NOMO-1 (cell line): ENCODE results near the gene CORO1A.
"Not testable (repeated sequence)": the region's sequence is repeated elsewhere in the genome, so short reads cannot be mapped to it uniquely, and the experiment has no call there.

Source experiments
- DNase-seq, 2 experiments: peaks; one replicate each; lab custom pipeline; 2025; ENCODE audit not compliant: unreplicated experiment in 2 of 2; lab: John Stamatoyannopoulos, UW

CORO1A gene

DNA sequence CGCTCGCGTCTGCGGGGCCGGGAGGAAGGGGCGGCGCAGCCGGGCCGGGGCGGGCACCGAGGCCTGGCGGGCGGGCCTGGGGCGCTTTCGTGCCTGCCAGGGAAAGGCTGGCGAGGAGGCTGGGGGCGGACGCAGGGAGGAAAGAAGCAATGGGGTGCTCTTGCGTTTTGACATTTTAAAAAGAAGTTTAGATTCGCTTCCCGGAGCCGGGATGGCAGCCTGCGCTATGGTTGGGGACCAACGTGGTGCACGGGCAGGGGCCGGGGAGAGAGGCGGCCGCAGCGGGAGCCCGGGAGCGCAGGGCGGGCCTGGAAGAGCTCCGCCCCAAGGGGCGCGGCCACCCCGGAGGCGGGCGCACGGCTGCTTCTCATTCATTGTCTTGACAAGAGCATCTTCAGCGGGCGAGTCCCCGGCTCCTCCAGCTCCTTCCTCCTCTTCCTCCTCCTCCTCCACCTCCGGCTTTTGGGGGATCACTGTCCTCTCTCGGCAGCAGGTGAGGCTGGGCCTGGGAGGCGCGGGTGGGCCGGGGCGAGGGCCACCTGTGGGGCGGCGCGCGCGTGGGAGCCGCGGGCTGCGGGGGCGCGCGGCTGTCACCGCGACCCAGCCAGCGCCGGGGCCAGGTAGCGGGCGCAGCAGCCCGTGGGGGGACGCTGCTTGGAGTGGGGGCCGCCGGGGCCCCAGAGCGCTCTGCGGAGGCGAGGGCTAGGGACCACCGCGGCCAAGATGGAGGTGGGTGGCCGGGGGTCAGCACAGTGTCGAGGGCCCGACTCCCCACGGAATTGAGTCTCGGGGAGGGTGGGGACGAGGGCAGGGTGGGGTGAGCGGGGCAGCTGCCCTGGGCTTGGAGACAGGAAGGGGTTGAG is at the start of gene CORO1A:
Gene CORO1A (plus strand): TSS at position 370 of the 863 bp plus-strand sequence. CDS start 1,608 bp downstream, outside the sequence.
- DNase-seq: peak; percentile 78

DNA sequence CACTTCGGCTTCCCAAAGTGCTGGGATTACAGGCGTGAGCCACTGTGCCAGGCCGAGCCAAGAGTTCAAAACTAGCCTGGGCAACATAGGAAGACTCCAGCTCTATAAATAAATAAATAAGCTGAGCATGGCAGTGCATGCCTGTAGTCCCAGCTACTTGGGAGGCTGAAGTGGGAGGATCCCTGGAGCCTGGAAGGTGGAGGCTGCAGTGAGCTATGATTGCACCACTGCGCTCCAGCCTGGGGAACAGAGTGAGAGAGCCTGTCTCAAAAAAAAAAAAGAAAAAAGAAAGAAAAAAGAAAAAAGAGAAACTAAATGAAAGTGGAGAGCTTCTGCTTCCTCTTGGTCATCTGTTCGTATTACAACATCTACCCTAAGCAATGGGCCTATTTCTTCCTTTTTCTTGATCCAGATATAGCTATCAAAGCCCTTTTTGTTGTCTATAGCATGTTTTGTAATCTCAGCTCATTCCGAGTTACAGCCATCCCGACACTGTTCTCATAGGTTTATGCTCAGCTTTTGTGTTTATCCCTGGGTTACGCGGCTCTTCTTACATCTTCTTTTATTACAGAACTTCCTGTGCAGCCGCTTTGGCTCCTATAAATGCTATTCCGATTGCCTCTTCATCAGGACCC is 46.3 kb upstream of the CORO1A start:
- DNase-seq: peak; percentile 65 to 92

DNA sequence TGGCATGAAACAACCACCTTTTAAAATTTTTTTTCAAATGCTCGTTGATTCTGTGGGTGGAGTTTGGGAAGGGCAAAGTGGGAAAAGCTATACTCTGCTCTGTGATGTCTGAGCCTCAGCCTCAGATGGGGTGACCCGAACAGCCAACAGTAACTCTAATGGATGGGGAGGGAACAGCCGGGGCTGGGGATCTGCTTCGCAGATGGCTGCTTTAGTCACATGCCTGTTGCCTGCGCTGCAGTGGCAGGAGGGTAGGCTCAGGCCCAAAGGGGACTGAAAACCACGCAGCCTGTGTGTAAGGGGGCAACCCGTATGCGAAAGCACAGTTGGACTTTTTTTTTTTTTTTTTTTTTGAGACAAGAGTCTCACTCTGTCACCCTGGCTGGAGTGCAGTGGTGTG is 45.5 kb upstream of the CORO1A start:
- DNase-seq: no peak

DNA sequence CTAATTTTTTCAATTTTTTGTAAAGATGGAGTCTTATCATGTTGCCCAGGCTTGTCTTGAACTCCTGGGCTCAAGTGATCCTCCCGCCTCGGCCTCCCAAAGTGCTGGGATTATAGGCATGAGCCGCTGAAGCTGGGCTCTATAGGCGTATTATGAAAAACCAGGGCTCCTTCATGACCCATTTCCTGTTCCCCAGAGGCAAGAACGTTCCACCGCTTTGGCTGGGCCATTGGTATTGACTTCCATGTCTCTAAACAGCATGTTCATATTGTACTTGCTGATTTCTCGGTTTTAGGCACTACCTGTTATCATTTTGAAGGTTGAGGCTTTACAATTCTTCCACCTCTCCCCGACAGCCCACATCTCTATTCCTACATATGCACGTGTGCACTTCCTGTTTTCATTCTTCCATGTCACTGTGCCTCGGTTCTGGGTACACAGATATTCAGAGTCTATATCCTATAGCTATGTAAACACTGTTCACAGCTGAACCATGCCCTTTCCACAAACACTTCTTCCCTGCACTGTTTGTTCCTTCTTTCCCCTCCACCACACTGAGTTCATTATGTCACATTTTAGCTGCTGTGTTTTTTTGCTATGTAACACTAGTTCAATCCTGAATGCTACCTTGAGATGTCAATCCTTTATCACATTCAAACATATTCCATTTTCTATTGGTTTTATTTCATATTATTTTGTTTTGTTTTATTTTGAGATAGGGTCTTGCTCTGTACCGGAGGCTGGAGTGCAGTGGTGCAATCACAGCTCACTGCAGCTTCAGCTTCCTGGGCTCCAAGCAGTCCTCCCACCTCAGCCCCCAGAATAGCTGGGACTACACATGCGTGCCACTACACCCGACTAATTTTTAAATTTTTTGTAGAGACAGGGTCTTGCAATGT is 43.6 kb upstream of the CORO1A start:
- no peak for DNase-seq

DNA sequence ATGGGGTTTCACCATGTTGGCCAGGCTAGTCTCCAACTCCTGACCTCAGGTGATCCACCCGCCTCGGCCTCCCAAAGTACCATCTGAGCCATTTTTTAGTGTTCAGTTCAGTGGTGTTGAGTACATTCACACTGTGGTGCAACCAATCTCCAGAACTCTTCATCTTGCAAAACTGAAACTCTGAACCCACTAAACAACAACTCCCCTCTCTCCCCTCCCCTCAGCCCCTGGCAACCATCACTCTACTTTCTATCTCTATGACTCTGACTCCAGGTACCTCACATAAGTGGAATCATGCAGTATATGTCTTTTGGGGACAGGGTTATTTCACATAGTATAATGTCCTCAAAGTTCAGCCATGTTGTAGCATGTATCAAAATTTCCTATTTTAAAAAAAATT is 41.7 kb upstream of the CORO1A start:
- DNase-seq: no peak

DNA sequence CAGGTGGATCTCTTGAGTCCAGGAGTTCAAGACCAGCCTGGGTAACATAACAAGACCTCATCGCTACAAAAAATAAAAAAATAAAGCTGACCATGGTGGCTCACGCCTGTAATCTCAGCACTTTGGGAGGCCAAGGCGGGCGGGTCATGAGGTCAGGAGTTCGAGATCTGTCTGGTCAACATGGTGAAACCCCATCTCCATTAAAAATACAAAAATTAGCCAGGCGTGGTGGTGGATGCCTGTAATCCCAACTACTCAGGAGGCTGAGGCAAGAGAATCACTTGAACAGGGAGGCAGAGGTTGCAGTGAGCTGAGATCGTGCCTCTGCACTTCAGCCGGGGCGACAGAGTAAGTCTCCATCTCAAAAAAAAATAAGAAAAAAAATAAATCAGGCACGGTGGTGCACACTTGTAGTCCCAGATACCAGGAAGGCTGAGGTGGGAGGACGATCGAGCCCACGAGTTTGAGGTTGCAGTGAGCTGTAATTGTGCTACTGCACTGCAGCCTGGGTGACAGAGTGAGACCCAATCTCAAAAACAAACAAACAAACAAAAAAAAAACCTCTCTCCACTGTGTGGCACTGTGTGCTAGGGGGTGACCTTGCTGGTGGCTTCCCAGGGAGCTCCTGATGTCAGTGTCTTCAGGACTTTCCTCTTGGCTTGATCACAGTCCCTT is 40.6 kb upstream of the CORO1A start:
- no peak for DNase-seq

DNA sequence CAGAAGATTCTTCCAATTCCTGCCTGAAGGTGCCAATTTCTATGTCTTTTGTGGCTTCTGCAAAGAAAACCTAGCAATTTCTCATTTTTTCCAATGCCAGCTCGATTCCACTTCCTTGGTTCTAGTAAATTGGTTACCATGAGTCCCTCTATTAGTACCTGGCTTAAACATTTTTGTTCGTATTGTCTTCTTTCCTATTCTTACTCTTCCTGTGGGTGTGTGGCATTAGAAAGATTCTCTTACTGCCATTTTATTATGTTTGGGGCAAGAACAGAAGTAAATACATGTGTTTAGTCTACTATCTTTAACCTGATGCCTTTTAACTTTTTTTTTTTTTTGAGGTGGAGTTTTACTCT is 40.1 kb upstream of the CORO1A start:
- no peak for DNase-seq

DNA sequence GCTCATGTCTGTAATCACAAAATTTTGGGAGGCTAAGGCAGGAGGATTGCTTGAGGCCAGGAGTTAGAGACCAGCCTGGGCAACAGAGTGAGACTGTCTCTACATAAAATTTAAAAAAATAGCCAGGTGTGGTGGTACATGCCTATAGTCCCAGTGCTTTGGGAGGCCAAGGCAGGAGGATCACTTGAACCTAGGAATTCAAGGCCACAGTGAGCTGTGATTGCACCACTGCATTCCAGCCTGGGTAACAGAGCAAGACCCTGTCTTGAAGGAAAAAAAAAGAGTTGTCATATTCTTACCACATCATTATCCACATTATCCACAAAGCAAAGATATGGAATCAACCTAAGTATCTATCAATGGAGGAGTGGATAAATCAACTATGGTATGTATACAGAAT is 39.4 kb upstream of the CORO1A start:
- DNase-seq: no peak

DNA sequence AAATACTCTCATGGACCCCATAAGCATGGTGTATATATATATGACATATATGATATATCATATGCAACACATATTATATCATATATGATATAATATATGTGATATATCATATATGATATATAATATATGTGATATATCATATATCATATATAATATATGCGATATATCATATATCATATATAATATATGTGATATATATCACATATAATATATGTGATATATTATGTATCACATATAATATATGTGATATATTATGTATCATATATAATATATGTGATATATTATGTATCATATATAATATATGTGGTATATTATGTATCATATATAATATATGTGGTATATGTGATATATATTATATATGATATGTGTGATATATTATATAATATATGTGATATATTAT is 38.5 kb upstream of the CORO1A start:
- DNase-seq: no peak

DNA sequence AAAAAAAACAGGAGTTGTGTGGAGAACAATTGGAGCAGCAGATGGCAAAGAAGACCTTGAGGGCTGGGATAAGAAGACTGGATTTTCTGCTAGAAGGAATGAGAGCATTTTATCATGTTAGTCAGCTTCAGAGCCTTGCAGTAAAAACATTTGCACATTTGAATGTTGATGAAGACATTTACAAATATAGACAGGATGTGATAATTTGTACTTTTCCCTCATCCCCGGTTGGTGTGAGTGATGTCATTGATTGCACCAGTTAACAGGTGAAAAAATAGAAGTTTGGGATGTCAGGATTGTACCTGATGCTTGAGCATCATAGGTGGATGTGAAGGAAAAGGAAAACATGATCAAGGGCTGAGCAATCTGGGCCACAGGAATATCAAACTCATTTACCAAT is 37.7 kb upstream of the CORO1A start:
- DNase-seq: no peak

DNA sequence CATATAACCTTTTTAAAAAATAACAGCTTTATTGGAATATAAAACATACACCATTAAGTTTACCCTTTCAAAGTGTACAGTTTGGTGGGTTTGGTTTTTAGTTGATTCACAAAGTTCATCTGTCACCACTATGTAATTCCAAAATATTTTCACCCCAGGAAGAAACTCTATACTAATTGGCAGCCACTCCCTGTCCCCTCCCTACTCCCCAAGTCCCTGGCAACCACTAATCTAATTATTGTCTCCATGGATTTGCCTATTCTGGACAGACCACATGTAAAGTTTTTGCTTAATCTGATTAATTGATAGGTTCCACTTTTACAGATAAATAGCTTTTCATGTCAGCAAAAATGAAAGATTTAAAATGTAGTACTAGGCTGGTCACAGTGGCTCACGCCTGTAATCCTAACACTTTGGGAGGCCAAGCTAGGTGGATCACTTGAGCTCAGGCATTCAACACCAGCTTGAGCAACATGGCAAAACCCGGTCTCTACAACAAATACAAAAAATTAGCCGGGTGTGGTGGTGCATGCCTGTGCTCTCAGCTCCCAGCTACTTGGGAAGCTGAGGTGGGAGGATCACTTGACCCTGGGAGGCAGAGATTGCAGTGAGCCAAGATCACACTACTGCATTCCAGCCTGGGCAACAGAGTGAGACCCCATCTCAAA is 35.4 kb upstream of the CORO1A start:
- DNase-seq: no peak

DNA sequence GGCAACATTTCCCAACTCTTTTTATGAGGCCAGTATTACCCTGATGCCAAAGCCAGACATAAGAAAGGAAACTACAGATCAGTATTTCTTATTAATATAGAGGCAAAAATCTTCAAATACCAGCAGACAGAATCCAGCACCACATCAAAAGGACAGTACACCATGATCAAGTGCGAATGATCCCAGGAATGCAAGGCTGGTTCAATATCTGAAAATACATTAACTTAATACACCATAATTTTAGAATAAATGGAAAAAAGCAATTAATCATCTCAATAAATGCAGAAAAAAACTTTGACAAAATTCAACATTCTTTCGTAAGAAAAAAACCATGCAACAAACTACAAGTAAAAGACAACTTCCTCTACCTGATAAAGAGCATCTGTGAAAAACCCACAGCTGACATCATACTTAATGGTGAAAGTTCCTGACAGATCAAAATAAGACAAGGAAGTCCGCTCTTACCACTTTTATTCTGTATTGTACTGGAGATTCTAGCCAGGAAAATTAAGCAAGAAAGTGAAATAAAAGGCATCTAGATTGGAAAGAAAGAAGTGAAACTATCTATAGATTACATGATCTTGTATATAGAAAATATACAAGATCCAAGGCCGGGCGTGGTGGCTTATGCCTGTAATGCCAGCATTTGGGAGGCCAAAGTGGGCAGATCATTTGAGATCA is 34.0 kb upstream of the CORO1A start:
- peak; percentile 79 to 96 for DNase-seq

DNA sequence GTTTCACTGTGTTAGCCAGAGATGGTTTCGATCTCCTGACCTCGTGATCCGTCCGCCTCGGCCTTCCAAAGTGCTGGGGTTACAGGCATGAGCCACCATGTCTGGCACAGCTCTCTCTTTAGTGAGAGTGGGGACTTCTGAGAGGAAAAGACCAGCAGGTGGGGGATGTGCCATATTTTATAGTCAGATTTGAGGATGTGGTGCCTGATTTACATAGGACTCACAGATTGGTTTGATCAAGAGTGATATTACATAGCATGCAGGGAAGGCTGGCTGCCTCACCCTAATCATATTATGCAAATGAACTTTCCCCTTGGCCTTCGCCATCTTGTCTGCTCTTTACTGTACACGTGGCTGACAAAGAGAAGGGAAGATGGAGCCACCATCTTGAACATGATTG is 32.3 kb upstream of the CORO1A start:
- no peak for DNase-seq

DNA sequence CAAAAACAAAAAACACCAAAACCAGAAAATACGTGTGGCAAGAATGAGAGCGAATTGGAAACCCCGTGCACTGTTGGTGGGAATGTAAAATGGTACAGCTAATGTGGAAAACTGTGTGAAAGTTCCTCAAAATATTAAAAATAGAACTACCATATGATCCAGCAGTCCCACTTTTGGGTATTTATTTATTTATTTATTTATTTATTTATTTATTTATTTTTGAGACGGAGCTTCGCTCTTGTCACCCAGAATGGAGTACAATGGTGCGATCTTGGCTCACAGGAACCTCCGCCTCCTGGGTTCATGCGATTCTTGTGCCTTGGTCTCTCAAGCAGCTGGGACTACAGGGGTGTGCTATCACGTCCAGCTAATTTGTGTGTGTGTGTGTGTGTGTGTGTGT is 30.9 kb upstream of the CORO1A start:
- DNase-seq: no peak

DNA sequence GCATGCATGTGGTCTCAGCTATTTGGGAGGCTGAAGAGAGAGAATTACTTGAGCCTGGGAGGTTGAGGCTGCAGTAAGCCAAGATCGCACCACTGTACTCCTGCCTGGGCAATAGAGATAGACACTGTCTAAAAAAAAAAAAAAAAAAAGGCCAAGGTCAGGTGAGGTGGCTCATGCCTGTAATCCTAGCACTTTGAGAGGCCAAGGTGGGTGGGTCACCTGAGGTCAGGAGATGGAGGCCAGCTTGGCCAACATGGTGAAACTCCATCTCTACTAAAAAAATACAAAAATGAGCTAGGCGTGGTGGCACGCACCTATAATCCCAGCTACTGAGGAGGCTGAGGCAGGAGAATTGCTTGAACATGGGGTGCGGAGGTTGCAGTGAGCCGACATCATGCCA is 28.2 kb upstream of the CORO1A start:
- no peak for DNase-seq

DNA sequence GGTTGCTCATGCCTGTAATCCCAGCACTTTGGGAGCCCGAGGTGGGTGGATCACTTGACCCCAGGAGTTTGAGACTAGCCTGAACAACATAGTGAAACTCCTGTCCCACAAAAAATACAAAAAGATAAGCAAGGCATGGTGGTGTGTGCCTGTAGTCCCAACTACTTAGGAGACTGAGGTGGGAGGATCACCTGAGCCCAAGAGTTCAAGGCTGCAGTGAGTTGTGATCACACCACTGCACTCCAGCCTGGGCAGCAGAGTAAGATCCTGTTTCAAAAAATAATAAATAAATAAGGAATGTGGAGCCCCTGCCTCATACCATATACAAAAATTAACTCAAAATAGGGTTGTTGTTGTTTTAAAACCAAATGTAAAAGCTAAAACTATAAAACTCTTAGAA is 26.2 kb upstream of the CORO1A start:
- no peak for DNase-seq

DNA sequence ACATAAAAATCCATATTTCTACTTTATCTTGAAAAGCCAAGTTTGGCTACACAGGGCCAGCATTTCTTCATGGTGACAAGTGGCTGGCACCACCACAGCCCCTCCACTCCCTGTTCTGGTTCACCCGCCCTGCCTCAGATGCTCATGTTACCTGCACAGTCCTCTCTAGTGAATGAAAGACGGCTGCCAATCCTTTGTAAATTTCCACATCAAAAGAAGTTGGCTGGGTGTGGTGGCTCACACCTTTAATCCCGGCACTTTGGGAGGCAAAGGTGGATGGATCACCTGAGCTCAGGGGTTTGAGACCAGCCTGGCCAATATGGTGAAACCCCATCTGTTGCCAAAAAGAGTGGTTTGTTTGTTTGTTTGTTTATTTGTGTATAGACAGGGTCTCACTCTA is 19.9 kb upstream of the CORO1A start:
- no peak for DNase-seq

DNA sequence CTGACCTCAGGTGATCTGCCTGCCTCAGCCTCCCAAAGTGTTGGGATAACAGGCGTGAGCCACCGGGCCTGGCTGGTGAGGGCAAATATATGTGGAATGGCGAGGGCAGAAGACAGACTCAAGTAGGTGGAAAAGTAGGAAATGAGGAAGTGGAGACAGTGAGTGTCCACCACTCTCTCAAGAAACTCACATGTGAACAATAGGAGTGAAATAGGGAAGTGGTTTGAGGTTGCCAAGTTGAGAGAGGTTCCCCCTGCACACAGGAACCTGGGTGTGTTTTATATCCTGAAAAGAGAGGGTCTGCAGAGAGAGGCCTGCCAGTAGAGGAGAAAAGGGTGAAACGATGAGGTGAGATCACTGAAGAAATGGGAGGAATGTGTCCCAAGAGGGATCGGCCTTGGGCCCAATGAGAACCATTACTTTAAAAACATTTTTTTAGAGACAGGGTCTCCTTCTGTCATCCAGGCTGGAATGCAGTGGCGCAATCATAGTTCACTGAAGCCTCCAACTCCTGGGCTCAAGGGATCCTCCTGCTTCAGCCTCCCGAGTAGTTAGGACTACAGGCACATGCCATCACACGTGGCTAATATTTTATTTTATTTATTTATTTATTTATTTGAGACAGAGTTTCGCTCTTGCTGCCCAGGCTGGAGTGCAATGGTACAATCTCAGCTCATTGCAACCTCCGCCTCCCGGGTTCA is 17.1 kb upstream of the CORO1A start:
- DNase-seq: peak; percentile 82 to 91

DNA sequence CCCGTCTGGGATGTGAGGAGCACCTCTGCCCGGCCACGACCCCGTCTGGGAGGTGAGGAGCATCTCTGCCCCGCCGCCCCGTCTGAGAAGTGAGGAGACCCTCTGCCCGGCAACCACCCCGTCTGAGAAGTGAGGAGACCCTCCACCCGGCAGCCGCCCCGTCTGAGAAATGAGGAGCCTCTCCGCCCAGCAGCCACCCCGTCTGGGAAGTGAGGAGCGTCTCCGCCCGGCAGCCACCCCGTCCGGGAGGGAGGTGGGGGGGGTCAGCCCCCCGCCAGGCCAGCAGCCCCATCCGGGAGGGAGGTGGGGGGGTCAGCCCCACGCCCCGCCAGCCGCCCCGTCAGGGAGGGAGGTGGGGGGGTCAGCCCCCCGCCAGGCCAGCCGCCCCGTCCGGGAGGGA is 14.7 kb upstream of the CORO1A start:
- DNase-seq: not testable (repeated sequence)
